Panc1 (cell line): ENCODE measurements around the gene CLEC16A. TPM values are rescaled to one million over a fixed set of nuclear protein-coding genes. Genes with fewer than 3 reads are reported as not detected.

Experiments
- ATAC-seq: fragments of 200-7000 bp; cut with Tn5 transposase; 2 replicates; pipeline ENCODE4 v1.9.1; 2020; ENCODE audit warnings: mild to moderate bottlenecking, moderate library complexity
- BruUV-seq: library from RNA; stranded (reverse); fragments of 400-500 nt; replicated peaks from 2 replicates; lab custom pipeline; 2021; lab: Mats Ljungman, UMichigan
- CTCF ChIA-PET: fragments of 300-600 bp; sonication (Branson Sonifier 250); formaldehyde crosslinking; loops from one replicate; lab custom pipeline; 2022; ENCODE audit warnings: antibody characterized with exemption; lab: Charles Lee
- POLR2A ChIA-PET: fragments of 300-600 bp; sonication (Branson Sonifier 250); formaldehyde crosslinking; loops from one replicate; lab custom pipeline; 2022; ENCODE audit warnings: antibody characterized with exemption; lab: Charles Lee
- DNase-seq: peaks from one replicate; pipeline ENCODE4 v3.0.0-alpha.2; 2010; ENCODE audit warnings: low read depth, low spot score
- H3K27ac ChIP-seq: 2 replicates; pipeline ENCODE4 v1.5.1; 2011; ENCODE audit warnings: mild to moderate bottlenecking, low read length, inconsistent platforms
- H3K27me3 ChIP-seq: fragments of 200-500 bp; sonication (Bioruptor generic); 2 replicates; pipeline ENCODE4 v1.6.0; 2014; ENCODE audit warnings: low read length, inconsistent platforms; ENCODE audit not compliant: control insufficient read depth, insufficient read depth
- H3K36me3 ChIP-seq: fragments of 200-500 bp; sonication (Bioruptor generic); 2 replicates; pipeline ENCODE4 v1.5.1; 2014; ENCODE audit warnings: inconsistent platforms, mild to moderate bottlenecking, low read length, moderate library complexity; ENCODE audit not compliant: control insufficient read depth, insufficient read depth
- H3K4me1 ChIP-seq: 2 replicates; pipeline ENCODE4 v1.5.1; 2011; ENCODE audit warnings: inconsistent platforms, mild to moderate bottlenecking, low read length, moderate library complexity; ENCODE audit not compliant: control insufficient read depth, insufficient read depth
- H3K4me3 ChIP-seq, 2 experiments: 2 replicates each; pipeline ENCODE4 v1.5.1; 2011 to 2012; ENCODE audit warnings: low read depth in 2 of 2, low read length in 2 of 2, mild to moderate bottlenecking in 2 of 2, inconsistent platforms in 1 of 2, moderate library complexity in 1 of 2
- H3K9me3 ChIP-seq: fragments of 200-500 bp; sonication (Bioruptor generic); 2 replicates; pipeline ENCODE4 v1.5.1; 2014; ENCODE audit warnings: low read depth, mild to moderate bottlenecking, inconsistent platforms, low read length, moderate library complexity; ENCODE audit not compliant: control insufficient read depth, insufficient read depth
- POLR2AphosphoS5 ChIP-seq: IDR thresholded peaks from 2 replicates; pipeline ENCODE4 v1.6.1; 2012; ENCODE audit warnings: mild to moderate bottlenecking, low read depth, low read length, moderate library complexity
- SIN3A ChIP-seq: IDR thresholded peaks from 2 replicates; pipeline ENCODE4 v1.6.1; 2012; ENCODE audit warnings: low read depth, mild to moderate bottlenecking, low read length, moderate library complexity, borderline replicate concordance; ENCODE audit not compliant: insufficient read depth
- TCF7L2 ChIP-seq: IDR thresholded peaks from 2 replicates; pipeline ENCODE4 v1.6.1; 2011; ENCODE audit warnings: mild to moderate bottlenecking, low read depth, low read length, inconsistent platforms
- in situ Hi-C: cut with HindIII; loops from 2 replicates; pipeline ENCODE4 v1.10.0; 2016; ENCODE audit warnings: low sequenced_read_pairs, low pct_unique_long_range_greater_than_20kb
- intact Hi-C: fragments of 100-400 bp; cut with micrococcal nuclease; formaldehyde crosslinking; loops from one replicate; pipeline ENCODE4 v1.10.0; 2022; ENCODE audit not compliant: unreplicated experiment
- total RNA-seq: library from RNA; stranded (reverse); gene quantifications from one replicate; pipeline ENCODE4 v1.2.1, GENCODE V29; 2021; ENCODE audit not compliant: unreplicated experiment
- TF ChIP-seq, protein P1 (sequence below), 2 experiments: IDR thresholded peaks; 2 replicates each; pipeline ENCODE4 v1.6.1; 2011 to 2012; ENCODE audit warnings: low read depth in 2 of 2, control low read depth in 1 of 2, low read length in 1 of 2, mild to moderate bottlenecking in 1 of 2, moderate library complexity in 1 of 2; ENCODE audit not compliant: insufficient read depth in 1 of 2
- TF ChIP-seq, protein P2 (sequence below): fragments of 450-650 bp; IDR thresholded peaks from 2 replicates; pipeline ENCODE4 v1.5.1; 2017; ENCODE audit warnings: mild to moderate bottlenecking

The CLEC16A gene
- total RNA-seq, 1 experiment from 2014 or later: 21.0 TPM

DNA sequence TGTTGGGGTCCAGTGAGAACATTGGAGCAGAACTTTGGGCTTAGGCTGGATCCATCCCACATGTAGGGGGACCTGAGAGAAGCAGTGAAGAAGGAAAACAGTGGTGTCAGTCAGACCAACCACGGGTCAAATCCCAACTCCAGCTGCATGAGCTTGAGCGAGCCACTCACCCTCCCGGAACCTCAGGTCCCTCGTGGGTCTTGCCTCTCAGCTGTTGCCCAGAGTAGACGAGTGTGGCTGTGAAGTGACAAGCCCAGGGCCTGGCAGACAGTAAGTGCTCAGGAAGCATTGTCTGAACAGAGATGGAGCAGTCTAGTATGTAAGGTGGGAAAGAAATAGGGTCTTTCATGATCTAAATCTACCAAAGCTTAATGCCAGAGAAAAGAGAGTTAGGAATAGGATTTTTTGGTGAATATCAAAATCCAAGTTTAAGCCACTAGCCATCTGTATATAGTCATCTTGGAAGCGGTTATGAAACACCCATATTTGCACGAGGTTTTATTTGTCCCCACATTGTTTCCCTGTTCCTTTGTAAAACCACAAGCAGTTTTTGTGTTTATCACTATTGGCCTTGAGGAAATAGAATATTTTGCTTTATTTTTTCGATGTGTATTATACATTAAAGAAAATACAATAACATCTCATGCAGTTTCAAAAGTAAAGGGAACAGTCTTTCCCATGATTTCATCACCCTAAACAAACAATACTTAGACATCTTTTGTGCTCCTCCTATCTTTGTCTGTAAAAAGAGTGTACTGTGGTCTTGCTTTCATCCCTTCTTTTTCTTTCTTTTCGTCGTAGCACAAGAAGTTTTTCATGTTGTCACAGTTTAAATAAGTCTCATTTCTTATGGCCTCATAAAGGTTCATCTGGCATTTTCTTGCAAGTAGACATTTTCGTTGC, 112.0 kb downstream of the CLEC16A start:
- no peak for DNase-seq
- H3K27me3 ChIP-seq: no peaks in the 10 kb centered on the region
- BruUV-seq: no TSS peak
- H3K4me1 ChIP-seq: no peaks in the 10 kb centered on the region
- H3K9me3 ChIP-seq: no peaks in the 10 kb centered on the region
- ChIA-PET CTCF (no interaction called here), POLR2A (no interaction called here)
- ATAC-seq: no peak
- H3K27ac ChIP-seq: no peak overlapping the region
- in situ Hi-C loops (no loop called here), intact Hi-C loops (no loop called here)
- H3K36me3 ChIP-seq: no peaks in the 10 kb centered on the region
- H3K4me3 ChIP-seq: no peak overlapping the region
- TF ChIP-seq POLR2AphosphoS5: no peak

DNA sequence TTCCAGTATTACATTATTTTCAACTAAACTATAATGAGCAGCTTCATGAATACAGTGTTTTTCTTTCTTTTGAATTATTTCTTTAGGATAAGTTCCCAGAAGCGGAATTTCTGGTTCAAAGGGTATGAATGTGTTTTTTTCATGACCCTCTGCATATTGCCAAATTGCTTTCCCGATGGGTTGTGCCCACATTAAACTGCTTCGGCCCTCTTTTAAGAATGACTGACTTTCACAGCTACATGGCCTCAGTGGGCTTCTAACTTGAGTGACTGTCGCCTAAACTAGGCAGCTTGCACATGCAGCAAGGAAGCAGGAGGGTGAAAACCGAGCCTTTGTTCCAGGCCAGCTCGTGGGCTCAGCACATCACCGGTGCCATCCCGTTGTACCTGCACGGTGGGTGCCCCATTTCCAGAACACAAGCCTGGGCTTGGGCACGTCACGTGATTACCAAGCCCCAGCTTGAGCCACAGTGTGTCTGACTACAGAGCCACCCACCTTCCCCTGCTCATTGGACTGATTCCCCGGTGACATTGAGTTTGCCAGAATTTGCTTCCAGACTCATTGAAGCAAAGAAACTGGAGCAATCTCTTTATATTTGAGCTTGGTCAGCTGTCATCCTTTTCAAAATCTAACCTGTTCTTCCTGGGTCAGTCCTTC, 112.8 kb downstream of the CLEC16A start:
- no peaks in the 10 kb centered on the region; the same call in 1 of the 2 replicates for H3K36me3 ChIP-seq
- DNase-seq (no peak), ATAC-seq (no peak)
- CTCF ChIA-PET: no interaction called here
- intact Hi-C loops: no loop called here
- no TSS peak for BruUV-seq
- POLR2A ChIA-PET: no interaction called here
- TF ChIP-seq TCF7L2 (no peak), SIN3A (no peak), POLR2AphosphoS5 (no peak)
- TF ChIP-seq, protein P1, sequence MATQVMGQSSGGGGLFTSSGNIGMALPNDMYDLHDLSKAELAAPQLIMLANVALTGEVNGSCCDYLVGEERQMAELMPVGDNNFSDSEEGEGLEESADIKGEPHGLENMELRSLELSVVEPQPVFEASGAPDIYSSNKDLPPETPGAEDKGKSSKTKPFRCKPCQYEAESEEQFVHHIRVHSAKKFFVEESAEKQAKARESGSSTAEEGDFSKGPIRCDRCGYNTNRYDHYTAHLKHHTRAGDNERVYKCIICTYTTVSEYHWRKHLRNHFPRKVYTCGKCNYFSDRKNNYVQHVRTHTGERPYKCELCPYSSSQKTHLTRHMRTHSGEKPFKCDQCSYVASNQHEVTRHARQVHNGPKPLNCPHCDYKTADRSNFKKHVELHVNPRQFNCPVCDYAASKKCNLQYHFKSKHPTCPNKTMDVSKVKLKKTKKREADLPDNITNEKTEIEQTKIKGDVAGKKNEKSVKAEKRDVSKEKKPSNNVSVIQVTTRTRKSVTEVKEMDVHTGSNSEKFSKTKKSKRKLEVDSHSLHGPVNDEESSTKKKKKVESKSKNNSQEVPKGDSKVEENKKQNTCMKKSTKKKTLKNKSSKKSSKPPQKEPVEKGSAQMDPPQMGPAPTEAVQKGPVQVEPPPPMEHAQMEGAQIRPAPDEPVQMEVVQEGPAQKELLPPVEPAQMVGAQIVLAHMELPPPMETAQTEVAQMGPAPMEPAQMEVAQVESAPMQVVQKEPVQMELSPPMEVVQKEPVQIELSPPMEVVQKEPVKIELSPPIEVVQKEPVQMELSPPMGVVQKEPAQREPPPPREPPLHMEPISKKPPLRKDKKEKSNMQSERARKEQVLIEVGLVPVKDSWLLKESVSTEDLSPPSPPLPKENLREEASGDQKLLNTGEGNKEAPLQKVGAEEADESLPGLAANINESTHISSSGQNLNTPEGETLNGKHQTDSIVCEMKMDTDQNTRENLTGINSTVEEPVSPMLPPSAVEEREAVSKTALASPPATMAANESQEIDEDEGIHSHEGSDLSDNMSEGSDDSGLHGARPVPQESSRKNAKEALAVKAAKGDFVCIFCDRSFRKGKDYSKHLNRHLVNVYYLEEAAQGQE (IDR thresholded peaks at IDR 0.05; ENCODE audit: insufficient read depth in 1 of 2, low read depth in 2 of 2, low read length in 1 of 2): no peak
- TF ChIP-seq, protein P2, sequence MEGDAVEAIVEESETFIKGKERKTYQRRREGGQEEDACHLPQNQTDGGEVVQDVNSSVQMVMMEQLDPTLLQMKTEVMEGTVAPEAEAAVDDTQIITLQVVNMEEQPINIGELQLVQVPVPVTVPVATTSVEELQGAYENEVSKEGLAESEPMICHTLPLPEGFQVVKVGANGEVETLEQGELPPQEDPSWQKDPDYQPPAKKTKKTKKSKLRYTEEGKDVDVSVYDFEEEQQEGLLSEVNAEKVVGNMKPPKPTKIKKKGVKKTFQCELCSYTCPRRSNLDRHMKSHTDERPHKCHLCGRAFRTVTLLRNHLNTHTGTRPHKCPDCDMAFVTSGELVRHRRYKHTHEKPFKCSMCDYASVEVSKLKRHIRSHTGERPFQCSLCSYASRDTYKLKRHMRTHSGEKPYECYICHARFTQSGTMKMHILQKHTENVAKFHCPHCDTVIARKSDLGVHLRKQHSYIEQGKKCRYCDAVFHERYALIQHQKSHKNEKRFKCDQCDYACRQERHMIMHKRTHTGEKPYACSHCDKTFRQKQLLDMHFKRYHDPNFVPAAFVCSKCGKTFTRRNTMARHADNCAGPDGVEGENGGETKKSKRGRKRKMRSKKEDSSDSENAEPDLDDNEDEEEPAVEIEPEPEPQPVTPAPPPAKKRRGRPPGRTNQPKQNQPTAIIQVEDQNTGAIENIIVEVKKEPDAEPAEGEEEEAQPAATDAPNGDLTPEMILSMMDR: no peak
- no peak overlapping the region for H3K4me3 ChIP-seq
- in situ Hi-C loops: no loop called here
- no peaks in the 10 kb centered on the region for H3K27me3 ChIP-seq
- H3K9me3 ChIP-seq: no peaks in the 10 kb centered on the region
- no peak overlapping the region for H3K27ac ChIP-seq
- H3K4me1 ChIP-seq: no peaks in the 10 kb centered on the region
